Hematopoietic multipotent progenitor cell (in vitro differentiated cells): ENCODE results near the gene GGA1. TPM values are rescaled to one million over a fixed set of nuclear protein-coding genes. Genes with fewer than 3 reads are reported as not detected.

Experiments
- DNase-seq, 3 donors: peaks; one replicate each; pipeline ENCODE4 v3.0.0-alpha.2; 2011 to 2015; ENCODE audit warnings: low read depth in 2 of 3, low spot score in 2 of 3
- total RNA-seq: library from RNA; depleted of rRNA; stranded (reverse); fragments of >200 nt; gene quantifications from one replicate; pipeline ENCODE4 v1.2.3, GENCODE V29; 2012

GGA1 gene
- total RNA-seq, 1 donor, result 57.6 TPM

DNA sequence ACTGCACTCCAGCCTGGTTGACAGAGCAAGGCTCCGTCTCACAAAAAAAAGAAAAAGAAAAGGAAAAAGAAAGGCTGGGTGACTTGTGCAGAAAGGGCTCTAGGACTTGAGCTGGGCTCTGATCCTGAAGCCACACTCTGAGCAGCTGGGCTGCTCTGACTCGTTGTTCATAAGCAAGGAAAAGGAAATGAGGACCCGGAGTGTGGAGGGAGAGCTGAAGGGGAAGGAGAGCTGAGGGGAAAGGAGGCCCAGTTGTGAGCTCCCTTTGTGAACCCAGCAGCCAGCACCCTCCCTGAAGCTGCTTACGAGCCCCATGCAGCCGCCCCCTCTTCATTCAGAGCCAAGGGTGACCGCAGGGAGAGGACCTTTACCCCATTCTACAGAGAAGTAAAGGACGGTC is 18.5 kb downstream of the GGA1 start:
- DNase-seq, result no peak

- peak in 1 of 3 donors; percentile 62 for DNase-seq
These were observed 18.9 kb downstream of the GGA1 start for GRCh38 chr22:37627545-37627944.

DNA sequence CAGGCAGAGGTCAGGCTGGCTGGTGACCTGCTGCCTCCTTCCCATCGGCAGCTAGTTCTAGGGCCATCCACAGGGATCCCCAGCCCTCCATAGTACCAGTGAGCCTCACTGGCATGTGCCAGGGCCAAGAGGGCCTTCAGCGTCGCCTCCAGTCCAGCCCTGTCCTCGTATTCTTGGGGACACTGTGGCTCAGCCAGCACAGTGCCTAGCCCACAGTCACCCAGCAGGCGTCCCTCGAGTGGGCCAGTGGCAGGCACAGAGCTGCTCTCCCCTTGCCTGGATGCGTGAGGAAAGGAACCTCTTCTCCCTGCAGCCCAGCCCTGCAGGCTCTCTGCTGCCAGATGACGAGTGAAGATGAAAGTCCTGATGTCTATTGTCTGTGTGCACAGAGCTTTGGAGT is 20.2 kb downstream of the GGA1 start:
- DNase-seq, result no peak

DNA sequence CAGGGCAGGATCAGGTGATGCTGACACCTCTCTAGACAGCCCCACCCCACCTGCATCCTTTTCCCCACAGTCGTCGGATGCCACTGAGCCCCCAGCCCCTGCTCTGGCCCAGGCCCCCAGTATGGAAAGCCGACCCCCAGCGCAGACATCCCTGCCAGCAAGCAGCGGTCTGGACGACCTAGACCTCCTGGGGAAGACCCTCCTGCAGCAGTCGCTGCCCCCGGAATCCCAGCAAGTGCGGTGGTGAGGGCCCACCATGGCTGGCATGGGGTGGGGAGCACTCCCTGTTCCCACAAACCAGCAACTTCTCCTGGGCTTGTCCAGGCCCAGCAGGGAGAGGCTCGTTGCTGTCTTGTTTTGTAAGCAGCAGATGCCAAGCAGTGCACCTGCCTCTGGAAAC is 21.3 kb downstream of the GGA1 start:
- DNase-seq, result no peak

GRCh38 chr22:37630839-37631435 is 22.3 kb downstream of the GGA1 start:
- no peak for DNase-seq

DNA sequence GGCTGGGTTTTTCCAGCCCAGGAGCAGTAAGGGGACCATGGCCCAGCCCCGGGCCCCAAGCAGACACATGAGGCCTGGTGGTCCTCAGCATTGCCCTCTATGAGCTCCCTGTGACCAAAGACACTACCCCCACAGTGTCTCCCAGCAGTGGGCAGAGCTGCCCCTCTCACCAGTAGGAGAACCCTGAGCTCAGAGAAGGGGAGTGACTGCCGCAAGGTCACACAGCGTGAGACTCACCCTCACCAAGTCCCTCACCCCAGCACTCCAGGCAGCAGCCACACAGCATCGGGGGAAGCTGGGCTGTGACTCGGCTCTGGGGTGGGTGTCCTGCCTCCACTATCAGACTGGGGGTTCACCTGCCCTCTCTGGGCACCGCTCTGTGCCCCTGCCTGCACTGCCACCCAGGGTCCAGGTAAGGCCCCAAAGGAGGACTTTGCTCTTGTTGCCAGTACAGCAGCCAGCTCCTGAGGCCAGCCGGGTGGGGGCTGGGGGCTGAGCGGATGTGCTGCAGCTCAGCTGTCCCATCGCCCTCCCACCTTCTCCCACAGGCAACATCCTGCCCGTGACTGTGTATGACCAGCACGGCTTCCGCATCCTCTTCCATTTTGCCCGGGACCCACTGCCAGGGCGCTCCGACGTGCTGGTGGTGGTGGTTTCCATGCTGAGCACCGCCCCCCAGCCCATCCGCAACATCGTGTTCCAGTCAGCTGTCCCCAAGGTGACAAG is 23.0 kb downstream of the GGA1 start:
- DNase-seq, result no peak

DNA sequence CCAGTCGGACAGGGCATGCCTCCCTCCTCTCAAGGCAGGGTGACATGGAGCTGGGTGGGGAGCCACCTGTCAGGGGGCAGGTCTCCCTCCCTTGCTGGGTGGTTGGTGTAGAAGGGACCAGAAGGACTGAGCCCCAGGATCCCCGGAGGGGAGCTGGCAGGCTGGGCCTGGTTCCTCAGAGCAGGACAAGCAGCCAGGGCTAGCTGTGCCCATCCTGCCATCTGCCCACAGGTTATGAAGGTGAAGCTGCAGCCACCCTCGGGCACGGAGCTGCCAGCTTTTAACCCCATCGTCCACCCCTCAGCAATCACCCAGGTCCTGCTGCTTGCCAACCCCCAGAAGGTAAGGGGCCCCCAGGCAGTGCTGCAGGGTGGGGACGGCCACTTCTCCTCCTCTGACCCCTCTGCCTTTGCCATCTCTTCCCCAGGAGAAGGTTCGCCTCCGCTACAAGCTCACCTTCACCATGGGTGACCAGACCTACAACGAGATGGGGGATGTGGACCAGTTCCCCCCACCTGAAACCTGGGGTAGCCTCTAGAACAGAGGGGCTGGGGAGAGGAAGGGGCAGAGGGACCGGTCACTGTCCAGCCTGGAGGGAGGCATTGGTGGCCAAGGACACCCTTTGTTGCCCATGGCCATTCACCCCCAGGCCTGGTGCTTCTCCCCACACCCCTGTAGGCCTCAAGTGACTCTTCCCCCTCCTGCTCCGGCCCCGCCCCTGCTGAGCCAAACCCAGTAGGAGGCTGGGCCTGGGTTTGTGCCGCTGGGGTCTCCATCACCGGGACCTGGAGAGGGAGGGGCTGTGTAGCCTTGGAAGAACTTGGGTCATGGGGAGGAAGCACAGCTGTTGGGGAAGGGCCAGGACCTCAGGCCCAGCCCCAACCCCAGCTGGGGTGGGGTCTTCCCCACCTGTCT is 23.8 kb downstream of the GGA1 start:
- DNase-seq, result no peak

GRCh38 chr22:37633089-37633624 is 24.5 kb downstream of the GGA1 start:
- peak in 2 of 3 donors; percentile 61 to 75 for DNase-seq

DNA sequence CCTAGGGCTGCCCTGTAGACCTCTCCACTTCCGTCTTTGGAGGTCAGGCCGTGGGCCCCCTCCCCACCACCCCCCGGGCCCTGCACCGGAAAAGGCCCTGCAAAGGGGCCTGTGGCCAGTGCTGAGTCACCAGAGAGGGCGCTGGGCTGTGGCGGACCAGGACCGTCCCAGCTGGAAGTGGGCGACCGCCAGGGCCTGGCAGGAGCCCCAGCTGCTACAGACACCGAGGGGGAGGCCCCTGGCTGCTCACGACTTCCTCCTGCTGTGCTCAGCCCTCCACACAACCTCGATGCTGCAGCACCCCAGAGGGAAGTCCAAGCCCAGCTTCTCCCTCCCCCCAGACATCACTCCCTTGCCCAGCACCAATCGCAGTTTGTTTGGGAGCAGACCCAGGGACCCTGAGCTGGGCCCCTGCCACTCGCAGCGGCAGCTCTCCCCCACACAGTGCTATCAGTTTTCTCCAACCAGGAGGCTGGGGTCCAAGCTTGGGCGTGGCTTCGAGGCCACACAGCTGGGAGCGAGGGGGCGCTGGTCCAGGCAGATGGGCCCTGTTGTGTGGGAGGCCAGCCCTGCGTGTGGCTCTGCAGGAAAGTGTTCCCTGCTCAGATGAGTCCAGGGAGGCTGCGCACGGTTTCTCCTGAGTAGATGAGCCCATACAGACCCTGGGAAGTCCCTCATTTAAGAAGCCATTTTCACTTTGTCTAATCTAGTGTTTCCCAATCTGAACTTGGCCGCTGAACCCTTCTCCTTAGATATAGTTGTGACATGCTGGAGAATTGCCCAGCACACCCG is 25.2 kb downstream of the GGA1 start:
- peak in 2 of 3 donors; percentile 86 to 90 for DNase-seq

DNA sequence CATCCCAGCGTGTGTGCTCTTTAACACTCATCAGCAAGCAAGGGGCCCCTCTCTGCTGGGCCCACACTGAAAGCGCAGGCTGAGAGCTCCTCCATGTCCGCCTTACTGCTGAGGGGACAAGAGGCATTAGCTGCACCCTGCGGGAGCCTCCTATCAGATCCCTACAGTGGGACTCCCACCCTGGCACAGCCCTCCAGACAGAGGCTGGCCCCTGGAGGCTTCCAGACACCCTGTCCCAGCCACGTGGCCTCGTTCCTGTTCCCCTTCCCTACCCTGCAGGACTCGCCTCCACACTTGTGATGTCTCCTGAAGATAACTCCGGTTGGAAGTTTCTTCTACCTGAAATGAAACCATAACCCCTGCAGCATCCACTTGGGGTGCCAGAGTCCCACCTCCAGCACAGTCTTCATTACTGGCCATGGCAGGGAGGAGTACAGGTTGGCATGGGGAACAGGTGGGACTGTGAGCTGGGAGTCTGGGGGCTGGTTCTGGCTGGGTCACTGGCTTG is 25.8 kb downstream of the GGA1 start:
- DNase-seq, result peak in 1 of 3 donors; percentile 35

DNA sequence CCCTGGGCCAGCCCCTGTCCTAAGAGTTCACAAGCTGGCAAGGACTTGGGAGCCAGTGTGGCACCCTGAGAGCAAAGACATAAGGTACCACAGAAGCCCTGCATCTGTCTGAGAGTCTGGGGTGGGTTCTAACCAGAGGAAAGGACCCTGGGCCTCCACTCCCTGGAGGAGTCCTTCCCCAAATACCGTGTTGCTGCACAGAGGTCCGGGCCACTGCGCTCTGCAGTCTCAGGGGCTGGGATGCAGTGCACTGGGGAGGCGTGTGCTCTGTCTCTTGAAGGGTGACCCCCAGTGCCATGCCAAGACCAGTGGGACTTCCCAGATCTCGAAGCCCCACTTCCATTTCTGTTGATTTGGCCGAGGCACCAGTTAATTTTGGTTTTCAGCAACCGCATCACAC is 26.5 kb downstream of the GGA1 start:
- no peak for DNase-seq

DNA sequence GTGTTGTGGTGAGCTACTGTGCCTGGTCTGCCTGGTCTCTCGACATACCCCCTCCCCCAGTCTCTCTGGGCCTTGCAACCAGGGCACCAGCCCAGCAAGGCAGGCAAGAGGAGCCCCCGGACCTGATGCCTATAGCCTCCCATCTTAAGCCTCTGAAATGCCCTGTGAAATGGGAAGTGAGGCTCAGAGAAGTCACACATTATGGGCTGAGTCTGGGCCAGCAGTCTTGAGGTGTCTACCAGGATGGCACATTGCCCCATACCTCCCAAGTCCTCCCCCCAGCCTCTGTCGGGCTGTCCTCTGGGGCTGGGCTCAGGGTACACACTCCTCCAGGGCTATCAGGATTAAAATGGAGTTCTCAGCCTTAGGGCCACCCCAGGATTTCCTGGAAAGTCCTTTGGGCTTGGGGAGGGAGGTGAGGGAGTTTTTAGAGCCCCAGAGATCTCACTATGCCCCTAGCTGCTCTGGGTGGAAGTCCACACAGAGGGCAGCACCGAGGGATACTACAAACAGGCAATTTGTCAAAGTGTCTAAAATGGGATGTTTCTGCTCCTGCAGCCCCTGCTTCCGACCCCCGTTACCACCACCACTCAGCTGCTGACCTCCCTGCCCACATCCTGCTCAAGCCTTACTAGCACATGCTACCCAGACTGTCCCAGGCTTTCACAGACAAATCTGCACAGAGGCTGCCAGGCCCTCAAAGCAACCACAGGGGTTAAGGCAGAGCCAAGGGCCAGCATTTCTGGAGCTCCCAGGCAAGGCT is 27.7 kb downstream of the GGA1 start:
- peak in 2 of 3 donors; percentile 62 to 77 for DNase-seq

- no peak for DNase-seq
These were observed 28.3 kb downstream of the GGA1 start for GRCh38 chr22:37636949-37637273.

GRCh38 chr22:37638391-37639069 is 29.9 kb downstream of the GGA1 start:
- DNase-seq, result no peak

GRCh38 chr22:37639070-37639760 is 30.6 kb downstream of the GGA1 start, which contains the start of gene SH3BP1:
Gene SH3BP1 (plus strand): TSS chr22:37639669. CDS start chr22:37639788, 119 bp downstream.
- no peak for DNase-seq

DNA sequence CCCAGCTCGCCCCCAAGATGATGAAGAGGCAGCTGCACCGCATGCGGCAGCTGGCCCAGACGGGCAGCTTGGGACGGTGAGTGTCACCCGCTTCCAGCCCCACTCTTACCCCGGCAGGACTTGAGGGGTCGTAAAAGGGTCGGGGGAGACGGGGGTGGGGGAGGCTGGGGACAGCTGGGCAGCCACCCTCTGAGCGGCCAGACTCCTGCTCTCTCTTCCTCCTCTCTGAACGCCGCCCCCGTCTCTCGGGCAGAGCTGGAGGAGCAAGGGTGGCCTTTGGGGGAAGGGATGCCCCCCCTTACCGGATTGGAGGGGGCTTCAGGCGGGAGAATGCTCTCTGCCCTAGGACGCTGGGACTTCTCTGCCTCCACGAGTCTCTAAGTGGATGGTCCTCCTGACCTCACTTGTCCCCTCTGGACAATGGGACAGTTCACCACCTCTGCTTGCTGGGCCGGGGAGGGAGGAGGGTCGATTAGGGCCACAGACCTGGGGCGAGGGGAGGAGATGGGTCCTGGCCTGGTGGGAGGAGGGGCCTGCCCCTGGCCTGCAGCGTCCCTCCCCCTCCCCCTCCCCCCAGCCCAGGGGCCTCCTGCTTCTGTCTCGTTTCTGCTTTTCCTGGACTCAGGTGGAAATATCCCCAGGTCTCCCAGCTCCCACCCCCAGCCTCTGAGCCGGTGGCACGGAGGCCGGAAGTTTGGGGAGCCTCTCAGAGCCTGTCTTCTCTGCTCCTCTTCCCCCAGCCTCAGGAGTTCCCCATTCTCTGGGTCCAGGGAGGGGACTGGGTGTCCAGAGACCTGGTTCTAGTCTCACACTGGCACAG is 31.3 kb downstream of the GGA1 start:
- no peak for DNase-seq
